AG04449 (cell line): ENCODE measurements around the gene IGDCC3.

ENCODE experiments used
- CTCF ChIA-PET: fragments of 350-600 bp; formaldehyde crosslinking; extraction: SDS; loops from one replicate; lab custom pipeline; 2021; ENCODE audit warnings: antibody characterized with exemption; lab: Yijun Ruan, JAX
- POLR2A ChIA-PET: fragments of 400-600, 350-600 bp; formaldehyde crosslinking; extraction: SDS; loops from one replicate; lab custom pipeline; 2020; ENCODE audit warnings: antibody characterized with exemption, inconsistent platforms; lab: Yijun Ruan, JAX
- DNase-seq: peaks from one replicate; pipeline ENCODE4 v3.0.0-alpha.2; 2010; ENCODE audit warnings: low read depth, low spot score
- H3K4me3 ChIP-seq: 2 replicates; pipeline ENCODE4 v1.5.1; 2011; ENCODE audit warnings: low read depth, mild to moderate bottlenecking, control low read depth, low read length
- TF ChIP-seq, protein P1 (sequence below): IDR thresholded peaks from one replicate; pipeline ENCODE4 v1.5.1; 2011; ENCODE audit warnings: mild to moderate bottlenecking, moderate library complexity, low read length, control low read depth, inconsistent platforms; ENCODE audit not compliant: insufficient read depth; ENCODE audit errors: missing control alignments

IGDCC3 gene

DNA sequence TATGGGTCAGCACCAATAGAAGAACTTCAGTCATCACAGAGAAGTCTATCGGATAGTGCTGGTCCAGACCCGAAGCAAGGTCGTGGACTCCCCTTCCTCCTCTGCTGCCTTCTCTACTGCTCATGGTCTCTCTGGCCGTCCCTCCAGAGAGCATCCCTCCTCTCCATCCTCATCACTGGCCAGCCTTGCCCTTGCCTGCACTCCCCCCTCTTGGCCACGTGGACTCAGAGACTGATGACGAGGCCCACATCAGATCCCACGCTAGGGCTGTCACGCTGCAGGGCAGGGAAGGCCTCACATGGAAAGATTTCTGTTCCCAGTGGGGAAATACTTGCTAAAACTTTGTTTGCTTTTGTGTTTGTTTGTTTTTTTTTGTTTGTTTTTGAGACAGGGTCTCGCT, 35.3 kb downstream of the IGDCC3 start:
- no peak overlapping the region for H3K4me3 ChIP-seq
- no peak for DNase-seq
- TF ChIP-seq, protein P1, sequence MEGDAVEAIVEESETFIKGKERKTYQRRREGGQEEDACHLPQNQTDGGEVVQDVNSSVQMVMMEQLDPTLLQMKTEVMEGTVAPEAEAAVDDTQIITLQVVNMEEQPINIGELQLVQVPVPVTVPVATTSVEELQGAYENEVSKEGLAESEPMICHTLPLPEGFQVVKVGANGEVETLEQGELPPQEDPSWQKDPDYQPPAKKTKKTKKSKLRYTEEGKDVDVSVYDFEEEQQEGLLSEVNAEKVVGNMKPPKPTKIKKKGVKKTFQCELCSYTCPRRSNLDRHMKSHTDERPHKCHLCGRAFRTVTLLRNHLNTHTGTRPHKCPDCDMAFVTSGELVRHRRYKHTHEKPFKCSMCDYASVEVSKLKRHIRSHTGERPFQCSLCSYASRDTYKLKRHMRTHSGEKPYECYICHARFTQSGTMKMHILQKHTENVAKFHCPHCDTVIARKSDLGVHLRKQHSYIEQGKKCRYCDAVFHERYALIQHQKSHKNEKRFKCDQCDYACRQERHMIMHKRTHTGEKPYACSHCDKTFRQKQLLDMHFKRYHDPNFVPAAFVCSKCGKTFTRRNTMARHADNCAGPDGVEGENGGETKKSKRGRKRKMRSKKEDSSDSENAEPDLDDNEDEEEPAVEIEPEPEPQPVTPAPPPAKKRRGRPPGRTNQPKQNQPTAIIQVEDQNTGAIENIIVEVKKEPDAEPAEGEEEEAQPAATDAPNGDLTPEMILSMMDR = no peak
- ChIA-PET CTCF (interaction anchor here (1.0 to 8.1 kb wide), 2 partner anchors 21 to 23 kb away, joined by 5 to 54 read pairs; no protein-coding TSS in a partner anchor), POLR2A (no interaction called here)

DNA sequence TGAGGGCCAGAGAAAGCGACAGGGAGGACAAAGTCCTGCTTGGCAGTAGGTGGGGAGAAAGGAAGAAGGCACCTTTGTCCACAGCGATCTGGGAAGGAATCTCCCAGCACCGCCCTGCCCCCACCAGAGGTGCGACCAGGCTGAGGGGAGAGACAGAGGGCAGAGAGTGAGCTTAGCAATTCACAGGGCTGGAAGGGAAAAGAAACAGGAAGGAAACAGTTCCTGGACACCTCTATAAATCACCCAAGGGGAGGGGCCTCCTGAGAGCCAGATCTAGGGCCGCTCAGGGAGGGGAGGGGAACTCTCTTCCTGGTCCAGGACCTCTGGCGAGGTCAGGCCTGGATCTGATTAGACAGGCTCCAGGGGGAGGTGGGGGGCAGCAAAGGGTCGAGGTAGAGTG, 37.9 kb downstream of the IGDCC3 start:
- POLR2A ChIA-PET = interaction anchor here (1.5 kb wide), 1 partner anchor 35 kb away, joined by 5 read pairs; the partner anchor contains the start of gene RNU5B-1
- TF ChIP-seq, protein P1 = no peak
- H3K4me3 ChIP-seq = no peak overlapping the region
- CTCF ChIA-PET = interaction anchor here (8.1 kb wide), 1 partner anchor 21 kb away, joined by 54 read pairs; no protein-coding TSS in a partner anchor
- no peak for DNase-seq

DNA sequence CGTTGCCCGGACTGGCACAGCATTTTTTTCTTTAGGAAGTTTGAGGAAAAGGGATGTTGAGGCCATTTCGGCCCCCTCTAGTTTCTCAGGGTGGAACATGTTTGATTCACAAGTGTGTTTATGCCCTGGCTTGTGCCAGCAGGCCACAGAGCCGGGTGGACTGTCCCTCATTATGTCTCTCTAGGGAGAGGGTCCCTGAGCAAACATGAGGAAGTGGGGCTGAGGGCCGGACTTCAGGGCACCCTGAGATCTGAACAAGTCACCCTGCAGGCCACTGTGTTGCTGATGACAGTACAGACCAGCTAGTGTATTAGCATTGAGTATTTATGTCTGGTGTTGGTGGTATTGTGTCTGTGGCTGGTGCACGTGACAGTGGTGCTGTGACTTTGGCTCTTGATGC, 38.4 kb downstream of the IGDCC3 start:
- TF ChIP-seq, protein P1 = no peak
- POLR2A ChIA-PET = interaction anchor here (1.5 kb wide), 1 partner anchor 35 kb away, joined by 5 read pairs; the partner anchor contains the start of gene RNU5B-1

DNA sequence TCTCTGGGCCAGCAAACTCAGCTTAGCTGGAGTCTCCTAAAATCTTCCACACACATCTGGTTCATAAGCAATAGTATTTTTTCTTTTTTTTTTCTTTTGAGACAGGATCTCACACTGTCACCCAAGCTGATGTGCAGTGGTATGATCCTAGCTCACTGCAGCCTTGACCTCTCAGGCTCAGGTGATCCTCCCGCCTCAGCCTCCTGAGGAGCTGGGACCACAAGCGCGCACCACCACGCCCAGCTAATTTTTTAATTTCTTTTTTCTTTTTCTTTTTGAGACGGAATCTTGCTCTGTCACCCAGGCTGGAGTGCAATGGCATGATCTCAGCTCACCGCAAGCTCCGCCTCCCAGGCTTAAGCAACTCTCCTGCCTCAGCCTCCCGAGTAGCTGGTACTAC, 39.0 kb downstream of the IGDCC3 start:
- DNase-seq = no peak
- H3K4me3 ChIP-seq = no peak overlapping the region
- TF ChIP-seq, protein P1 = no peak
- ChIA-PET POLR2A (no interaction called here), CTCF (interaction anchor here (1.1 to 8.1 kb wide), 3 partner anchors 19 to 46 kb away, joined by 3 to 54 read pairs (median 11); no protein-coding TSS in a partner anchor)

More for the DNA sequence above, 38.4 kb downstream of the IGDCC3 start:
- CTCF ChIA-PET = interaction anchor here (1.6 to 8.1 kb wide), 2 partner anchors 20 to 46 kb away, joined by 11 to 54 read pairs; no protein-coding TSS in a partner anchor
- no peak for DNase-seq
- no peak overlapping the region for H3K4me3 ChIP-seq

DNA sequence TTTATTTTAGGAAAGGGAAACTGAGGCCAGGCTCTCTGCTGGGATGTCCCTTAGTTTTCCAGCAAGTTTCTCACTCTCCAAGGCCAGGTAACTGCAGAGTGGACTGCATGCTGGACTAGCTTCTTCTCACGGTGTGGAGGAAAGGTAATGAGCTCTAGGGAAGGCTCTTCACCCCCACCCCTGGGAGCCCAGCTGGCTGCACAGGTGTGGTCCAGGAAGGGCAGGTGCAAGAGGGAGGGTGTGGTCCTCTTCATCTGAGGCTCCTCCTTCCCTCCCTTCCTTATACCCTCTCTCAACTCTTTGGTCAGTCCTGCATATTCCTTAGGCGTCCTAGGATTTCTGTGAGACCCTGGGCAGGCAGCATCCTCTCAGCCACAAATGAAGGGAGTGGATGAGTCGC, 39.4 kb downstream of the IGDCC3 start:
- CTCF ChIA-PET = interaction anchor here (1.1 to 8.1 kb wide), 3 partner anchors 19 to 47 kb away, joined by 3 to 54 read pairs (median 11); no protein-coding TSS in a partner anchor
- TF ChIP-seq, protein P1 = no peak
- DNase-seq = no peak
- POLR2A ChIA-PET = no interaction called here
- H3K4me3 ChIP-seq = no peak overlapping the region

DNA sequence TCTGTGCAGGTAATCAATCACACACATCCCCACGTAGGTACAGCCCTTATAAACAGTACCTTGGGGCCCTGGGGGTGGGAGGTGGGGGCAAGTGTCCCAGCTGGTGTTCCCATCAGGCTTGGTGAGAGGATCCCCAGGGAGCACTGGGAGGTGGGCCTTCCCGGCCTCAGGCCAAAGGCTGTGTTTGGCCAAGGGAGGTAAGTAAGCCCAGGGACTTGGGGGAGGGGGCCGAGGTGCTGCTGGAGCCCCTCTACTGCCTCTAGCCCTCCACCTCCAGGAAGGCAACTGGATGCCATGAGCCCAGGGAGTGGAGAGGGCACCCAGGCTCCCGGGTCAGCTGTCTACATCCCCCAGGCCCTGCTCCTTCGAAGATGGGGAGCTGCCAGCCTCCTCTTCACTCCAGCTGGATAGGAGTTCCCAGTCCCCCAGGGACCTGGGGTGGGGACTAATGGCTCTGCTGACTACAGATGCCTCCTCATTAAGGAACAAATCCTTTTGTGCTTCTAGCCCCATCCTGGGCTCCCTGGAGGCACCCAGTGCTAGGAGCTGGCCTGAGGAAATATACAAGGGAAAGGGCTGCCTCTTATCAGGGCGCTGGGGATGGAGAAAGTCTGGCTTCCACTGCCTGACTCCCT, 40.2 kb downstream of the IGDCC3 start:
- ChIA-PET CTCF (interaction anchor here (1.1 to 8.1 kb wide), 2 partner anchors 18 to 45 kb away, joined by 3 to 54 read pairs; no protein-coding TSS in a partner anchor), POLR2A (no interaction called here)
- TF ChIP-seq, protein P1 = no peak
- DNase-seq = no peak
- no peak overlapping the region for H3K4me3 ChIP-seq
